ENCODE data around the gene ILKAP.

The ILKAP gene

GRCh38 chr2:238158509-238159070 is 44.9 kb downstream of the ILKAP start, which contains the start of gene ERFE:
Gene ERFE (plus strand): TSS chr2:238158970. CDS start chr2:238159008, 38 bp downstream.
- peaks cover 17 to 20% of the 10 kb centered on the region in 2 donors for H3K27me3 ChIP-seq (ENCODE audit: control insufficient read depth in 1 of 2, insufficient read depth in 2 of 2, low read length in 2 of 2)
- no peak within 1 kb of the TSS for H3K9ac ChIP-seq (ENCODE audit: low read depth in 1 of 2, low read length in 2 of 2)
- no peaks in the 10 kb centered on the region for H3K9me3 ChIP-seq (ENCODE audit: control insufficient read depth in 1 of 2, low read length in 2 of 2)
- no peaks in the 10 kb centered on the region for H3K36me3 ChIP-seq (ENCODE audit: control insufficient read depth in 1 of 2, insufficient read depth in 2 of 2, low read length in 2 of 2)
- peak within 1 kb of the TSS; percentile 16 to 22 for H3K4me3 ChIP-seq (ENCODE audit: low read depth in 1 of 2, low read length in 2 of 2)
- H3K27ac ChIP-seq (ENCODE audit: low read depth, low read length) = no peak within 1 kb of the TSS
- peaks cover 7 to 9% of the 10 kb centered on the region in 2 donors for H3K4me1 ChIP-seq (ENCODE audit: control insufficient read depth in 1 of 2, insufficient read depth in 2 of 2, low read length in 2 of 2)

GRCh38 chr2:238158018-238158508 is 45.4 kb downstream of the ILKAP start:
- H3K4me1 ChIP-seq (ENCODE audit: control insufficient read depth in 1 of 2, insufficient read depth in 2 of 2, low read length in 2 of 2) = peaks cover 7 to 9% of the 10 kb centered on the region in 2 donors
- H3K4me3 ChIP-seq (ENCODE audit: low read depth in 1 of 2, low read length in 2 of 2) = peak overlapping the region; percentile 16 to 22

GRCh38 chr2:238157506-238158017 is 45.9 kb downstream of the ILKAP start:
- no peak overlapping the region for H3K9ac ChIP-seq (ENCODE audit: low read depth in 1 of 2, low read length in 2 of 2)
- no peak overlapping the region for H3K27ac ChIP-seq (ENCODE audit: low read depth, low read length)
- H3K36me3 ChIP-seq (ENCODE audit: control insufficient read depth in 1 of 2, insufficient read depth in 2 of 2, low read length in 2 of 2) = no peaks in the 10 kb centered on the region
- peaks cover 7 to 9% of the 10 kb centered on the region in 2 donors for H3K4me1 ChIP-seq (ENCODE audit: control insufficient read depth in 1 of 2, insufficient read depth in 2 of 2, low read length in 2 of 2)
- no peaks in the 10 kb centered on the region for H3K9me3 ChIP-seq (ENCODE audit: control insufficient read depth in 1 of 2, low read length in 2 of 2)
- H3K27me3 ChIP-seq (ENCODE audit: control insufficient read depth in 1 of 2, insufficient read depth in 2 of 2, low read length in 2 of 2) = peaks cover 8 to 12% of the 10 kb centered on the region in 2 donors
- no peak overlapping the region for H3K4me3 ChIP-seq (ENCODE audit: low read depth in 1 of 2, low read length in 2 of 2)

More at GRCh38 chr2:238158018-238158508, 45.4 kb downstream of the ILKAP start:
- no peak overlapping the region for H3K27ac ChIP-seq (ENCODE audit: low read depth, low read length)
- H3K9me3 ChIP-seq (ENCODE audit: control insufficient read depth in 1 of 2, low read length in 2 of 2) = no peaks in the 10 kb centered on the region
- H3K27me3 ChIP-seq (ENCODE audit: control insufficient read depth in 1 of 2, insufficient read depth in 2 of 2, low read length in 2 of 2) = peaks cover 12 to 16% of the 10 kb centered on the region in 2 donors
- no peaks in the 10 kb centered on the region for H3K36me3 ChIP-seq (ENCODE audit: control insufficient read depth in 1 of 2, insufficient read depth in 2 of 2, low read length in 2 of 2)
- no peak overlapping the region for H3K9ac ChIP-seq (ENCODE audit: low read depth in 1 of 2, low read length in 2 of 2)

GRCh38 chr2:238155761-238156694 is 47.5 kb downstream of the ILKAP start:
- Histone ChIP-seq H3K4me1 (ENCODE audit: control insufficient read depth in 1 of 2, insufficient read depth in 2 of 2, low read length in 2 of 2) (peaks cover 7 to 9% of the 10 kb centered on the region in 2 donors), H3K4me3 (ENCODE audit: low read depth in 1 of 2, low read length in 2 of 2) (no peak overlapping the region), H3K27me3 (ENCODE audit: control insufficient read depth in 1 of 2, insufficient read depth in 2 of 2, low read length in 2 of 2) (peaks cover 8 to 12% of the 10 kb centered on the region in 2 donors), H3K9me3 (ENCODE audit: control insufficient read depth in 1 of 2, low read length in 2 of 2) (no peaks in the 10 kb centered on the region), H3K9ac (ENCODE audit: low read depth in 1 of 2, low read length in 2 of 2) (no peak overlapping the region), H3K27ac (ENCODE audit: low read depth, low read length) (no peak overlapping the region), H3K36me3 (ENCODE audit: control insufficient read depth in 1 of 2, insufficient read depth in 2 of 2, low read length in 2 of 2) (no peaks in the 10 kb centered on the region)

DNA sequence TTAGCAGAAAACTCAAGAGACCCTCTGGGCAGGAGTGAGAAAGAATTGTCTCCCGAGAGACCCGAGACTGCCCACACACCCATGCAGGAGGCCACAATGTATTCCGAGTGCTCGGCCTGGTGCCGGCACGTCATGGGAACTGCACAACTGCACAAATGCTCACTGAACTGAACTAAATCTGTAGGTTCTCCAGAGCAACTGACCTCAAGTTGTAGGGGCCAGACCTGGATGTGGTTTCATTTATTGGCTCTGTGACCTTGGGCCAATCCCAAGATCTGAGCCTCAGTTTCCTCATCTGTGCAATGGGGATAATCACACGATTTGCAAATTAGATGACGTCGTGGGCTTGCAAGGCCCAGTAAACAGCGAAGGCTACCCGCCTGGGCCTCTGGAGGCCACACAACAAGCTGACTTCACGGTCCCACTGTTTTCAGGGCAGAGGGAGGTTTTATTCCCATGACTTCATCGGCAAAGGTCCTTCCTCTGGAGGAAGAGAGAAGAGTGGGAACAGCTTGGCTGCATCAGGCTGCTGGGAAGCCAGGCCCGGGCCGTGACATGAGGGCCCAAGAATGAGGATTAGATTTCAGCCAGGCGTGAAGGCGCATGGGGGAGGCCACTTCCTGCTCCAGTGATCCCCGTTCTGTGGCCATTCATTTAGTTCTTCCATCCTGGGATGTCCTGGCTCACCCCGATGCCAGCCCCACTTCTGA is 48.3 kb downstream of the ILKAP start:
- no peaks in the 10 kb centered on the region for H3K36me3 ChIP-seq (ENCODE audit: control insufficient read depth in 1 of 2, insufficient read depth in 2 of 2, low read length in 2 of 2)
- peaks cover 7 to 8% of the 10 kb centered on the region in 2 donors for H3K27me3 ChIP-seq (ENCODE audit: control insufficient read depth in 1 of 2, insufficient read depth in 2 of 2, low read length in 2 of 2)
- H3K9me3 ChIP-seq (ENCODE audit: control insufficient read depth in 1 of 2, low read length in 2 of 2) = no peaks in the 10 kb centered on the region
- H3K4me3 ChIP-seq (ENCODE audit: low read depth in 1 of 2, low read length in 2 of 2) = no peak overlapping the region
- H3K4me1 ChIP-seq (ENCODE audit: control insufficient read depth in 1 of 2, insufficient read depth in 2 of 2, low read length in 2 of 2) = peaks cover 7 to 9% of the 10 kb centered on the region in 2 donors
- no peak overlapping the region for H3K9ac ChIP-seq (ENCODE audit: low read depth in 1 of 2, low read length in 2 of 2)
- no peak overlapping the region for H3K27ac ChIP-seq (ENCODE audit: low read depth, low read length)

GRCh38 chr2:238154570-238154969 is 48.9 kb downstream of the ILKAP start:
- H3K9ac ChIP-seq (ENCODE audit: low read depth in 1 of 2, low read length in 2 of 2) = no peak overlapping the region
- no peak overlapping the region for H3K27ac ChIP-seq (ENCODE audit: low read depth, low read length)
- H3K36me3 ChIP-seq (ENCODE audit: control insufficient read depth in 1 of 2, insufficient read depth in 2 of 2, low read length in 2 of 2) = no peaks in the 10 kb centered on the region
- peaks cover 7 to 9% of the 10 kb centered on the region in 2 donors for H3K4me1 ChIP-seq (ENCODE audit: control insufficient read depth in 1 of 2, insufficient read depth in 2 of 2, low read length in 2 of 2)
- no peaks in the 10 kb centered on the region for H3K9me3 ChIP-seq (ENCODE audit: control insufficient read depth in 1 of 2, low read length in 2 of 2)
- peaks cover under 1 to 5% of the 10 kb centered on the region in 2 donors for H3K27me3 ChIP-seq (ENCODE audit: control insufficient read depth in 1 of 2, insufficient read depth in 2 of 2, low read length in 2 of 2)
- no peak overlapping the region for H3K4me3 ChIP-seq (ENCODE audit: low read depth in 1 of 2, low read length in 2 of 2)

- no peaks in the 10 kb centered on the region for H3K36me3 ChIP-seq (ENCODE audit: control insufficient read depth in 1 of 2, insufficient read depth in 2 of 2, low read length in 2 of 2)
- no peaks in the 10 kb centered on the region for H3K9me3 ChIP-seq (ENCODE audit: control insufficient read depth in 1 of 2, low read length in 2 of 2)
- H3K4me1 ChIP-seq (ENCODE audit: control insufficient read depth in 1 of 2, insufficient read depth in 2 of 2, low read length in 2 of 2) = peaks cover under 1 to 2% of the 10 kb centered on the region in 2 donors
- H3K4me3 ChIP-seq (ENCODE audit: low read depth in 1 of 2, low read length in 2 of 2) = no peak overlapping the region
- H3K9ac ChIP-seq (ENCODE audit: low read depth in 1 of 2, low read length in 2 of 2) = no peak overlapping the region
- H3K27me3 ChIP-seq (ENCODE audit: control insufficient read depth in 1 of 2, insufficient read depth in 2 of 2, low read length in 2 of 2) = no peaks in the 10 kb centered on the region
- H3K27ac ChIP-seq (ENCODE audit: low read depth, low read length) = no peak overlapping the region
Measured at GRCh38 chr2:238152771-238153688, 50.5 kb downstream of the ILKAP start.

GRCh38 chr2:238151628-238152235 is 51.8 kb downstream of the ILKAP start:
- no peaks in the 10 kb centered on the region for H3K4me1 ChIP-seq (ENCODE audit: control insufficient read depth in 1 of 2, insufficient read depth in 2 of 2, low read length in 2 of 2)
- H3K27ac ChIP-seq (ENCODE audit: low read depth, low read length) = no peak overlapping the region
- no peaks in the 10 kb centered on the region for H3K9me3 ChIP-seq (ENCODE audit: control insufficient read depth in 1 of 2, low read length in 2 of 2)
- no peak overlapping the region for H3K4me3 ChIP-seq (ENCODE audit: low read depth in 1 of 2, low read length in 2 of 2)
- no peaks in the 10 kb centered on the region for H3K36me3 ChIP-seq (ENCODE audit: control insufficient read depth in 1 of 2, insufficient read depth in 2 of 2, low read length in 2 of 2)
- no peaks in the 10 kb centered on the region for H3K27me3 ChIP-seq (ENCODE audit: control insufficient read depth in 1 of 2, insufficient read depth in 2 of 2, low read length in 2 of 2)
- H3K9ac ChIP-seq (ENCODE audit: low read depth in 1 of 2, low read length in 2 of 2) = no peak overlapping the region

DNA sequence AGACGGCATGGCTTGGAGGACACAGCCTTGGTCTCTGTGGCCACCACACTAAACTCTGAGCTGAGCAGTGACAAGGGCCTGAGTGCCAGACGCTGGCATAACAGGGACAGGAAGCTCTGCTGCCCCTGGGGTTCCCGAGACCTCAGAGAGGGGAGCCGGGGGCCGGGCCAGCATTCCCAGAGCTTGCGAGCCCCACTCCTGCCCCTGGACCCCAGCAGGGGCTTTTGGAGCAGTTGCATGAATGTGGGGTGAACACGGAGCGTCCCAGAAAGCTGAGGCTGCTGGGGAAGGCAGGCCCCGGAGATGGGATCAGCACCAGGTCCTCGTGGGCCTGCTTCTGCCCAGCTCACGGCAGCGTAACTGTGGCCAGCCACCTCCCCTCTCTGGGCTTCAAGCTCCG is 52.3 kb downstream of the ILKAP start:
- Histone ChIP-seq H3K9me3 (ENCODE audit: control insufficient read depth in 1 of 2, low read length in 2 of 2) (no peaks in the 10 kb centered on the region), H3K4me1 (ENCODE audit: control insufficient read depth in 1 of 2, insufficient read depth in 2 of 2, low read length in 2 of 2) (no peaks in the 10 kb centered on the region), H3K4me3 (ENCODE audit: low read depth in 1 of 2, low read length in 2 of 2) (no peak overlapping the region), H3K36me3 (ENCODE audit: control insufficient read depth in 1 of 2, insufficient read depth in 2 of 2, low read length in 2 of 2) (no peaks in the 10 kb centered on the region), H3K27me3 (ENCODE audit: control insufficient read depth in 1 of 2, insufficient read depth in 2 of 2, low read length in 2 of 2) (no peaks in the 10 kb centered on the region), H3K9ac (ENCODE audit: low read depth in 1 of 2, low read length in 2 of 2) (no peak overlapping the region), H3K27ac (ENCODE audit: low read depth, low read length) (no peak overlapping the region)
